SKM-1 treated with dmso at 0.1 percent for 144 hours (cell line): ENCODE results near the gene GIT2.
"Not testable (repeated sequence)": the region's sequence is repeated elsewhere in the genome, so short reads cannot be mapped to it uniquely, and the experiment has no call there.

ENCODE experiments used
- DNase-seq: peaks from one replicate; lab custom pipeline; 2025; ENCODE audit not compliant: unreplicated experiment; lab: John Stamatoyannopoulos, UW

Gene GIT2

GRCh38 chr12:109923481-109924245 is 72.5 kb downstream of the GIT2 start:
- DNase-seq: no peak

- no peak for DNase-seq
Measured at GRCh38 chr12:109923038-109923437, 73.1 kb downstream of the GIT2 start.

GRCh38 chr12:109921982-109922381 is 74.2 kb downstream of the GIT2 start:
- no peak for DNase-seq

DNA sequence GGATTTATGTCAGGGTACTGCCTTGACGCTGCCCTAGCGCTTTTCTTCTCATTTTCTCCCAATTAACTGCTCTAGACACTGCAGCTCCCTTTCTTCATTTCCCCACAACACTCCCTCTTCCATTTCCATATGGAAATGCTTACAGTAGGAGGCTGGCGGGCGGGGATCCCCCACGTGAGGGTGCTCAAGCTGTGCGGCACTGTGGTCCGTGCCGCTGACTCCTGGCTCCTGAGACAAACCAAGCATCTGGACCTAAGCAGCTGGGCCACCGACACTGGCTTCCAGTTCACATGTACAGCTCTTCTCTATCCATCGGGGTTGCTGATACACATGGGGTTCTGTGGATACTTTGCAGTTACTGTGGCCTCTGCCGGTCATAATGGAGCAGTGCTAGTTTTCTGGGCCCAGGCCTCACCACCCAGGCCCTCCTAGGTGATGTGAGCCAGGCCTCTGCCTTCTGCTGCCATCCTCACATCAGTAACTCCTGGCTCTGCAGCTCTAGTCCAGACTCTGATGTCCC is 75.8 kb downstream of the GIT2 start:
- no peak for DNase-seq

DNA sequence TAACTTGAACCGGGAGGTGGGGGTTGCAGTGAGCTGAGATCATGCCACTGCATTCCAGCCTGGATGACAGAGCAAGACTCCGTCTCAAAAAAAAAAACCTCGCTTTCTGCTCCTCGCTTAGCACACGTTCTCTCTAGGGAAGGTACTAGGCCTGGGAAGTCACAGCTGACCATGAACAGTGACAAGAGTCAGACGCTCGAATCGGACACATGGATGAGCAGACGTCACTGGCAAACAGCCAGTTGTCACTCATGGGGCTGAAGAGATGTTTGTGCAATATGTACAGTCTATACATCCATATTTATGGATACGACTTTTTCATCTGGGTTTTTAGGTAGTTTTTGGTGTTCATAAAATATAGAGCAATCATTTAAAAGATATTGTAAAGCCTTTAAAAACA is 76.7 kb downstream of the GIT2 start:
- DNase-seq: no peak

DNA sequence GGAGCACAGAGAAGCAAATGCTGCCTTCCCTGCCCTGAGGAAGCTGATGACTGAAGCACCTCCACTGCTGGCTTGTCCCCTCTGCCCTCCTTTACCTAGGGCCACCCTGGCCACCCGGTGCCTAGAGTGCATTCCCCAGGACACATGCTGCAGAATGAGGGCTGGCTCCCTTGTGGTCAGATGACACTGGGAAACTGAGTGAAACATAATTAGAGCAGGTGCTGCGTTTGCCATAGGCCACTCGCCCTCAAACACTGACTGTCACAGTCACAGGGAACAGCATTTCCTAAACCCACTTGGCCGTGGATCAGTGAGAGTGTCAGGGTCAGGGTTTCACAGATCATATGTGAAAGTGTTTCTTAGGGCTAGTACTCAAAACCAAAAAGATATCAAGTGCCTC is 80.1 kb downstream of the GIT2 start:
- DNase-seq: no peak

- DNase-seq: no peak
Measured at GRCh38 chr12:109915171-109916040, 80.8 kb downstream of the GIT2 start.

DNA sequence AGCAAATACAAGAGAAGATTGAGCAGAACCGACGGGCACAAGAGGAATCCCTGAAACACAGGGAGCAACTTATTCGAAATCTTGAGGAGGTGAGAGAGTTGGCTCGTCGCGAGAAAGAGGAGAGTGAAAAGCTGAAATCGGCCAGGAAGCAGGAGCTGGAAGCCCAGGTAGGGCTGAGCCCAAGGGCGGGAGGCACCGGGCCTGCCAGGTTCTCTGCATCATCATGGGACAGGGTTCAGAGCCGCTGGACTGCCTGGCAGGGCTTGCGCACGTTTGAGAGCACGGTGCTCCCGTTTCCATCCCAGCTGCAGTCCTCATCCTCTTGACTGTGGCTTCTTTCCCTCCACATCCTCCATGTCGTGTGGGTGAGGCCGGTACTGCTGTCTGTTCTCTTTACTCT is 81.7 kb downstream of the GIT2 start:
- DNase-seq: no peak

DNA sequence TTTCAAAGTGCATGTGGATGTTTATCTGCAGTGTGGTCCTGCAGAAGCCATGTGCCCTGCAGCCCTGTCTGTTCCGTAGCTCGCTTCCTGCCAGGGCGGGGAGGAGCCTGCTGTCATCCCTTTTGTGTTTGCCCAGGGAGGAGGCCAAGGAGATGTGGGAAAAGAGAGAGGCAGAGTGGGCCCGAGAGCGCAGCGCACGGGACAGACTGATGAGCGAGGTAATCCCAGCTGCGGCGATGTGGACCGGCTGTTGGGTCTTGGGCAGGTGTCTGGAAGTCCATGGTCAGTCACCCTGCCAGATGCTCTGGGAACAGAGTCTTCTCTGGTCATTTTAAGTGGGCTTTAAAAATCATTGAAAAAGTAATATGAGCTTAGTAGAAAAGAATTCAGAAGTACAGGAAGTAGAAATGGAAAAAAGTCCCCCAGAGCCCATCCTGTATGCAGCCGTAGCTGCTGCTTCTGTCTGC is 83.3 kb downstream of the GIT2 start:
- no peak for DNase-seq

DNA sequence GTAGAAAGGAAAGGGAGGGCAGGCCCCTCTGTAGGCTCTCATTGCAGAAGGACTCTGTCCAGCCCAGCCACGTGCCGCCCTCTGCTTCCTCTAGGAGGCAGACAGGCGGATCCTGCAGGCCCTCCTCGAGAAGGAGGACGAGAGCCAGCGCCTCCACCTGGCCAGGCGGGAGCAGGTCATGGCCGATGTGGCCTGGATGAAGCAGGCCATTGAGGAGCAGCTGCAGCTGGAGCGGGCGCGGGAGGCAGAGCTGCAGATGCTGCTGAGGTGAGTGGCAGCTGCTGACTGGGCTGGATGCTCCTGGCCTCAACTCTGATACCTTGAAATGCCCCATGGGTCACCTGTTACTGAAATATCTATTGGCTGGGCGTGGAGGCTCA is 85.2 kb downstream of the GIT2 start:
- DNase-seq: peak; percentile 24

DNA sequence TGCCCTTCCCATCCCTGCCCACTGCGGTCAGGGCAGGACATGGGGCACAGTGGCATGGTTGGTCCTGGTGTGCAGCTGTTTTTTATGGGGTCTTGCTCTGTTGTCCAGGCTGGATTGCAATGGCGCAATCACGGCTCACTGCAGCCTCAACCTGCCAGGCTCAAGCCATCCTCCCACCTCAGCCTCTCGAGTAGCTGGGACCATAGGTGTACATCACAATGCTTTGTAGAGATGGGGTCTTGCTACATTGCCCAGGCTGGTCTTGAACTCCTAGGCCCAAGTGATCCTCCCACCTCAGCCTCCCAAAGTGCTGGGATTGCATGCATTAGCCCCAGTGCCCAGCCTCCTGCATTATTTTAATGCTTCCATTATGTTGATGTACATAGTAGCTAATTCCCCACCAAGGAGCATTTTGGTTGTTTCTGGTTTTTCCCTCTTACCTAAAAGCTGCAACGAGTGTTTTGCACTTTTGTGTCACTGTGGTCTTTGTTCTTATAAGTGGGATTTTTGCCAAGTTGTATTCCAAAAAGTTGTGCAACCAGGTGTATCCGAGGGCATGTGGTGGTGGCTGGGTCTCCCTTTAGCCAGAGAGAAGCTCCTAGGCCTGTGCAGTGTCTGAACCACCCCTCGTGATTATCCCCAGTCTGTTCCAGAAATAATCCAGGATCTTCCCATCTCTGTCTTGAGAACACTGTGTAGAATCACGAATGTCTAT is 85.8 kb downstream of the GIT2 start:
- DNase-seq: no peak

GRCh38 chr12:109905301-109905700 is 90.9 kb downstream of the GIT2 start:
- no peak for DNase-seq

DNA sequence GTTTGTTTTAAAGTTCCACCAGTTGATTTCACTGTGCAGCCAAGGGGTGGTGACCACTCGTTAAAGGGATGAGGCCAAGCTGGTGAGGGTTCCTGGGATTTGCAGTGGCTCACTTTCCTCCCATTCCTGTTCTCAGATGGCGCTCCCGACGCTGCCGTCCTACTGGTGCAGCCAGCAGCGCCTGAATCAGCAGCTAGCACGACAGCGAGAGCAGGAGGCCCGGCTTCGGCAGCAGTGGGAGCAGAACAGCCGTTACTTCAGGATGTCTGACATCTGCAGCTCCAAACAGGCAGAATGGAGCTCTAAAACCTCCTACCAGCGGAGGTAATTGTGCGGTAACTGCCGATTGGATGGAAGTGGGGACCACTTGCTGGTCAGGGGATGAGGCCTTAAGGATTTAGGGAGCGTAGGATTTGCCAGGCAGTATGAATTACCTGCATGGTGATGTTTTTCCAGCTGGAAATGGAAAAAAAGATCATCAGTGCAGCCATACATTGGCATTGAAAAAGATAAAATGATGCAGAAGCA is 93.2 kb downstream of the GIT2 start:
- no peak for DNase-seq

DNA sequence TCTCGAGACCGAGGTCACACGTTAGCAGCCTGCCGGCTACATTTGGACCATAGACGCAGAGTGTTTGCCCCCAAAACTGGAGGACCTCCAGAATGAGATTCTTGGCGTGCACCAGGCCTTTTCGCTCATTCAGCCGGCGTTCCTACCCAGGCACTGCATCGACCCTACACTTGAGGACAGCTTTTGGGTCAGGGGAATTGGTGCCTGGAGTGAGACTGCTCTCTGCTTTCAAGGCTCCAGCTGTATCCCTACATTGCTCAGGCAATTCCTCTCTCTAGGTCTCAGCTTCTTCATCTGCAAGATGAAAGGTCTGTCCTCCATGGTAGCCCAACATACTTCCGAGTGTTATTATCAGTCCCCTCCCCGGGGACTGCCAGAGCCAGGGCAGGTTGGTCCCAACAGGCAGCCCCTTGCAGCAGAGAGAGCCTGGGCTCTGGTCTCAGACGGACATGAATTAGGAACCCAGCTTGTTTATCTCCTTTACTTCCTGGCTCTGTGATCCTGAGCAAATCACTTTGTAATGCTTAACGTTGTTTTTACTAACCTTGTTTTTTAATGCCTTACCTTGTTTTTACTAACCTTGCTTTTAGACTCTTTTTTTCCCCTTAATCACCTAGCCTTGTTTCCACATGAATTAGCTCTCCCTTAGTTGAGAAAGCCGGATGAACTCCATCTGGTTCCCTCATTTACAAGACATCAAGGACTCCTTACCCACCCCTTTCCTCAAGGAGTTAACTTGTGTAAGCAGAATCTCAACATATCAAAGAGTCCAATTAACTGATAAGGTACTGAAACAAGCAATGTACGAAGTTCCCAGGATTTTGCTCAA is 95.2 kb downstream of the GIT2 start:
- DNase-seq: no peak

DNA sequence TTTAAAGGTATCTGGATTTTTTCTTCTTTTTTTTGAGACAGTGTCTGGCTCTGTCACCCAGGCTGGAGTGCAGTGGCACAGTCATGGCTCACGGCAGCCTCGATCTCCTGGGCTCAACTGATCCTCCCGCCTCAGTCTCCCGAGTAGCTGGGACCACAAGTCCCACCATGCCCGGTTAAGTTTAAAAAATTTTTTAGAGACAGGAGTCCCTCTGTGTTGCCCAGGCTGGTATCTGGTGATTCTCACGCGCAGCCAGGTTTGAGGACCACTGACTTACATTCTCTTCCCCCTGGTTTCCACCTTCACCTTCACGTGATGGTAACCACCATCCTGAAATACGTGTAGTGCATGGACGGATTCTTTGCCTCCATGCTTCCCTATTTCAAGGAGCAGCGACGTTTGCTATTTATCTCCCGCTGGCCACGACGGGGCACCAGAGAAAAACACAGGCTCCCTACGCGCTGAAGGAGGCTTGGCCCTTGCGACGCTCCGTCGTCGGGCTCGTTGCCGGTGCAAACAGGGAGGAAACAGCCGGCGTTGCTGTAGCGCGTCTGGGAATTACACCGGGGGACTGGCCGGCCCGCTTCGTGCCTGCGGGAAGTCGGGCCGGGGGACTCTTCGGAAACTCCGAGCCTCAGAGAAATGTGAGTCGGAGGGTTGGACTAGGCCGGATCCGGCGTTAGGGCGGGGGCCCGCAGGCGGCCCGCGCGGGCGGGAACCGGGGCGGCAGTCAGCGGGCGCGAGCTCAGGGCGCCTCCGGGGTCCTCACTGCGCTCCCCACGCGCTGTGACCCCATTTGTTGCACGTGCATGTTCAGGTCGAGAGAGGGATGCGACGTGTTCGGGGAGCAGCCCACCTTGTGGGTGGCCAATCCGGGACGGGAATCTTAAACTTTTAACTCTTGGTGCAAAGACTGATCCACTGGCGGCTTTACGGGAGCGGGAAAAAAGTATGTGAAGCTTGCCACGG is 96.1 kb downstream of the GIT2 start, which contains the start of gene TCHP:
Gene TCHP (plus strand): TSS at position 492 of the 969 bp plus-strand sequence. CDS start 2,753 bp downstream, outside the sequence.
- DNase-seq: peak; percentile 66

- not testable (repeated sequence) for DNase-seq
Measured at GRCh38 chr12:109899345-109899744, 96.8 kb downstream of the GIT2 start.

GRCh38 chr12:109897029-109897428 is 99.1 kb downstream of the GIT2 start:
- DNase-seq: no peak

DNA sequence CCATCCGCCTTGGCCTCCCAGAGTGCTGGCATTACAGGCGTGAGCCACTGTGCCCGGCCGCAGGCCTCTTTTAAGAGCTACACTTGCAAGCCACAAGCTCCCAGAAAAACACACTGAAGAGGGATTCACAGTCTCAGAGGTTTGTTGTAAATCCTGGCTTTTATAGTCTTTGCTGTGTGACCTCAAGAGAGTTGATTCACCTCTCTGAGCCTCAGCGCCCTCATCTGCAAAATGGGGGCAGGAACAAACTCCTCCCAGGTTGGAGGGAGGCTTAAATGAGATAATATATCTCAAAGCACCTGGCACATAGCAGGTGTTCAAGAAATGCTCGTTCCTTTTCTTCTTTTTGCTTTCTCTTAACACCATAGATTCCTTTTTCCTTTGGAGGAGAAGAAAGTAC is 100.0 kb downstream of the GIT2 start:
- no peak for DNase-seq

- DNase-seq: no peak
Measured at GRCh38 chr12:109894939-109895338, 101.2 kb downstream of the GIT2 start.
